Neural progenitor cell (in vitro differentiated cells): ENCODE data around the gene TSHB.

Source experiments
- CTCF ChIP-seq: fragments of 200-600 bp; sonication (generic); IDR thresholded peaks from 2 replicates; pipeline ENCODE4 v1.5.1; 2017; ENCODE audit warnings: antibody characterized with exemption, mild to moderate bottlenecking
- EZH2phosphoT487 ChIP-seq: fragments of 200-600 bp; sonication (generic); IDR thresholded peaks from 2 replicates; pipeline ENCODE4 v1.6.1; 2017; ENCODE audit warnings: antibody characterized with exemption

GRCh38 chr1:115059316-115059715, 29.7 kb downstream of the TSHB start:
- no peak for TF ChIP-seq EZH2phosphoT487
- no peak for TF ChIP-seq CTCF
